Neutrophil (primary cell): ENCODE results near the gene CDC42.

ENCODE experiments used
- H3K27ac ChIP-seq: fragments of 200-600 bp; sonication (generic); 2 replicates; pipeline ENCODE4 v1.5.1; 2016; ENCODE audit warnings: mild to moderate bottlenecking, moderate library complexity
- H3K27me3 ChIP-seq: fragments of 200-600 bp; sonication (generic); 2 replicates; pipeline ENCODE4 v1.6.0; 2016; ENCODE audit warnings: mild to moderate bottlenecking
- H3K36me3 ChIP-seq: fragments of 200-600 bp; sonication (generic); 2 replicates; pipeline ENCODE4 v1.5.1; 2017
- H3K4me1 ChIP-seq, 2 experiments: fragments of 200-600 bp in 1 of 2; sonication (generic) in 1 of 2; 1 replicate in 1 of 2; 2 replicates in 1 of 2; pipeline versions ENCODE4 v1.5.1 to v1.6.1; 2013 to 2016; ENCODE audit warnings: low read depth in 1 of 2, low read length in 1 of 2, mild to moderate bottlenecking in 1 of 2, moderate library complexity in 1 of 2; ENCODE audit not compliant: control insufficient read depth in 1 of 2, insufficient read depth in 1 of 2
- H3K4me3 ChIP-seq, 2 experiments: fragments of 200-600 bp in 1 of 2; sonication (generic) in 1 of 2; 1 replicate in 1 of 2; 2 replicates in 1 of 2; pipeline ENCODE4 v1.5.1; 2013 to 2016; ENCODE audit warnings: low read depth in 1 of 2, low read length in 1 of 2, mild to moderate bottlenecking in 1 of 2, moderate library complexity in 1 of 2
- H3K9me3 ChIP-seq: fragments of 200-600 bp; sonication (generic); 2 replicates; pipeline ENCODE4 v1.5.1; 2016
- CTCF ChIP-seq: fragments of 200-600 bp; sonication (generic); IDR thresholded peaks from 2 replicates; pipeline ENCODE4 v1.5.1; 2016; ENCODE audit warnings: antibody characterized with exemption

Gene CDC42

GRCh38 chr1:22121421-22121911 lies 69.0 kb downstream of the CDC42 start:
- no peak for TF ChIP-seq CTCF
- H3K4me1 ChIP-seq, result peaks cover 17 to 18% of the 10 kb centered on the region in 2 experiments
- H3K27me3 ChIP-seq, result no peaks in the 10 kb centered on the region
- H3K4me3 ChIP-seq, result no peak overlapping the region
- no peaks in the 10 kb centered on the region for H3K9me3 ChIP-seq
- no peak overlapping the region for H3K27ac ChIP-seq
- peaks cover 46% of the 10 kb centered on the region for H3K36me3 ChIP-seq

GRCh38 chr1:22122273-22123070 lies 70.0 kb downstream of the CDC42 start:
- no peak overlapping the region for H3K4me3 ChIP-seq
- no peaks in the 10 kb centered on the region for H3K27me3 ChIP-seq
- TF ChIP-seq CTCF, result no peak
- no peaks in the 10 kb centered on the region for H3K9me3 ChIP-seq
- H3K4me1 ChIP-seq, result peaks cover 12 to 15% of the 10 kb centered on the region in 2 experiments
- no peak overlapping the region for H3K27ac ChIP-seq
- peaks cover 44% of the 10 kb centered on the region for H3K36me3 ChIP-seq

GRCh38 chr1:22123071-22123390 lies 70.5 kb downstream of the CDC42 start:
- H3K27ac ChIP-seq, result no peak overlapping the region
- no peaks in the 10 kb centered on the region for H3K27me3 ChIP-seq
- peaks cover 10 to 13% of the 10 kb centered on the region in 2 experiments for H3K4me1 ChIP-seq
- H3K4me3 ChIP-seq, result no peak overlapping the region
- H3K9me3 ChIP-seq, result no peaks in the 10 kb centered on the region
- no peak for TF ChIP-seq CTCF
- H3K36me3 ChIP-seq, result peaks cover 39% of the 10 kb centered on the region

GRCh38 chr1:22123901-22124404 lies 71.4 kb downstream of the CDC42 start:
- Histone ChIP-seq H3K4me1 (peaks cover 7 to 8% of the 10 kb centered on the region in 2 experiments), H3K27me3 (no peaks in the 10 kb centered on the region), H3K9me3 (no peaks in the 10 kb centered on the region), H3K4me3 (no peak overlapping the region), H3K36me3 (peaks cover 31% of the 10 kb centered on the region), H3K27ac (no peak overlapping the region)
- no peak for TF ChIP-seq CTCF

- TF ChIP-seq CTCF, result no peak
- Histone ChIP-seq H3K36me3 (peaks cover 23% of the 10 kb centered on the region), H3K4me1 (peaks cover 7% of the 10 kb centered on the region in 2 experiments)
These were observed 72.2 kb downstream of the CDC42 start for GRCh38 chr1:22124592-22125229.

More at GRCh38 chr1:22124592-22125229, 72.2 kb downstream of the CDC42 start:
- H3K4me3 ChIP-seq, result no peak overlapping the region
- no peak overlapping the region for H3K27ac ChIP-seq
- no peaks in the 10 kb centered on the region for H3K27me3 ChIP-seq
- no peaks in the 10 kb centered on the region for H3K9me3 ChIP-seq
